Measurements from ENCODE around the gene RBM7. TPM values are rescaled to one million over a fixed set of nuclear protein-coding genes. Genes with fewer than 3 reads are reported as not detected.

RBM7 gene
- total RNA-seq, 3 donors from 2014 or later (not counting 1 experiment from before 2014, with no cell fraction given) = 50.4 to 79.7 (median 58.5) TPM

DNA sequence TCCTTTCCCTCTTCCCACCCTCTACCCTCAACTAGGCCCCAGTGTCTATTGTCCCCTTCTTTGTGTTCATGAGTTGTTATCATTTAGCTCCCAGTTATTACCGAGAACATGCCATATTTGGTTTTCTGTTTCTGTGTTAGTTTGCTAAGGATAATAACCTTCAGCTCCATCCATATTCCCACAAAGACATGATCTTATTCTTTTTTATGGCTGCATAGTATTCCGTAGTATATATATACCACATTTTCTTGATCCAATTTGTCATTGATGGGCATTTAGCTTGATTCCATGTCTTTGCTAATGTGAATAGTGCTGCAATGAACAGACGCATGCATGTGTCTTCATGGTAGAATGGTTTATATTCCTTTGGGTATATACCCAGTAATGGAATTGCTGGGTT is 18.0 kb upstream of the RBM7 start:
- Mint-ChIP-seq H3K4me3 (no peak overlapping the region), H3K36me3 (peaks cover 6% of the 10 kb centered on the region), H3K27ac (no peak overlapping the region), H3K27me3 (ENCODE audit: low read depth in 2 of 2) (peaks cover 10 to 35% of the 10 kb centered on the region in 2 donors), H3K4me1 (no peaks in the 10 kb centered on the region), H3K9me3 (no peaks in the 10 kb centered on the region)
- TF ChIP-seq, protein P1, sequence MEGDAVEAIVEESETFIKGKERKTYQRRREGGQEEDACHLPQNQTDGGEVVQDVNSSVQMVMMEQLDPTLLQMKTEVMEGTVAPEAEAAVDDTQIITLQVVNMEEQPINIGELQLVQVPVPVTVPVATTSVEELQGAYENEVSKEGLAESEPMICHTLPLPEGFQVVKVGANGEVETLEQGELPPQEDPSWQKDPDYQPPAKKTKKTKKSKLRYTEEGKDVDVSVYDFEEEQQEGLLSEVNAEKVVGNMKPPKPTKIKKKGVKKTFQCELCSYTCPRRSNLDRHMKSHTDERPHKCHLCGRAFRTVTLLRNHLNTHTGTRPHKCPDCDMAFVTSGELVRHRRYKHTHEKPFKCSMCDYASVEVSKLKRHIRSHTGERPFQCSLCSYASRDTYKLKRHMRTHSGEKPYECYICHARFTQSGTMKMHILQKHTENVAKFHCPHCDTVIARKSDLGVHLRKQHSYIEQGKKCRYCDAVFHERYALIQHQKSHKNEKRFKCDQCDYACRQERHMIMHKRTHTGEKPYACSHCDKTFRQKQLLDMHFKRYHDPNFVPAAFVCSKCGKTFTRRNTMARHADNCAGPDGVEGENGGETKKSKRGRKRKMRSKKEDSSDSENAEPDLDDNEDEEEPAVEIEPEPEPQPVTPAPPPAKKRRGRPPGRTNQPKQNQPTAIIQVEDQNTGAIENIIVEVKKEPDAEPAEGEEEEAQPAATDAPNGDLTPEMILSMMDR (IDR thresholded peaks at IDR 0.05) = no peak
- intact Hi-C loops (cut with micrococcal nuclease) = no loop called here
- Histone ChIP-seq H3K27me3 (ENCODE audit: control insufficient read depth, insufficient read depth, low read length) (no peaks in the 10 kb centered on the region), H3K9me3 (ENCODE audit: control insufficient read depth, insufficient read depth, low read length) (no peaks in the 10 kb centered on the region), H3K27ac (ENCODE audit: low read length) (no peak overlapping the region), H3K4me1 (ENCODE audit: control insufficient read depth, insufficient read depth, low read length) (no peaks in the 10 kb centered on the region), H3K4me3 (ENCODE audit: low read length) (no peak overlapping the region), H3K36me3 (ENCODE audit: control insufficient read depth, insufficient read depth, low read length) (no peaks in the 10 kb centered on the region)
- ATAC-seq (no peak), DNase-seq (no peak)
- WGBS (ENCODE audit: insufficient coverage) = 43% methylated on average over 1 of the region's 3 CpGs

DNA sequence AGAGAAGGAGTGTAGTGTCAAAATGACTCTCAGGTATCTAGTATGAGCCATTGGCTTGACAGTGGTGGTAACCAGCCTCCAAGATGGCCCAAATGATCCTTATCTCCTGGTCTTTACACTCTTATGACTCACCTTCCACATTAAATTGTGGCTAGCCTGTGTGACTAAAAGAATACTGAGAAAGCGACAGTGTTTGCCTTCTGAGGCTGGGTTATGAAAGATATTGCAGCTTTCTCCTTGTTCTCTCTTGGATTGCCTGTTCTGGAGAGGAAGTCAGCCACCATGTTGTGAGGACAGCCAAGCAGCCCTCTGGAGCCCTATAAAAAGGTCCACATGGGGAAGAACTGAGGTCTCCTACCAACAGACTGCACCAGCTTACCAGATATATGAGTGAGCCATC is 16.0 kb upstream of the RBM7 start:
- Mint-ChIP-seq H3K4me1 (no peaks in the 10 kb centered on the region), H3K4me3 (no peak overlapping the region), H3K27me3 (ENCODE audit: low read depth in 2 of 2) (peaks cover 7 to 33% of the 10 kb centered on the region in 2 donors), H3K27ac (no peak overlapping the region), H3K9me3 (no peaks in the 10 kb centered on the region), H3K36me3 (peaks cover 6% of the 10 kb centered on the region)
- TF ChIP-seq, protein P1 (IDR thresholded peaks at IDR 0.05) = no peak
- intact Hi-C loops (cut with micrococcal nuclease) = no loop called here
- no peak for ATAC-seq
- Histone ChIP-seq H3K27me3 (ENCODE audit: control insufficient read depth, insufficient read depth, low read length) (no peaks in the 10 kb centered on the region), H3K27ac (ENCODE audit: low read length) (no peak overlapping the region), H3K9me3 (ENCODE audit: control insufficient read depth, insufficient read depth, low read length) (no peaks in the 10 kb centered on the region), H3K4me3 (ENCODE audit: low read length) (no peak overlapping the region), H3K36me3 (ENCODE audit: control insufficient read depth, insufficient read depth, low read length) (no peaks in the 10 kb centered on the region), H3K4me1 (ENCODE audit: control insufficient read depth, insufficient read depth, low read length) (no peaks in the 10 kb centered on the region)
- DNase-seq = no peak
- 82% methylated on average over 1 of the region's 1 CpG for WGBS (ENCODE audit: insufficient coverage)

DNA sequence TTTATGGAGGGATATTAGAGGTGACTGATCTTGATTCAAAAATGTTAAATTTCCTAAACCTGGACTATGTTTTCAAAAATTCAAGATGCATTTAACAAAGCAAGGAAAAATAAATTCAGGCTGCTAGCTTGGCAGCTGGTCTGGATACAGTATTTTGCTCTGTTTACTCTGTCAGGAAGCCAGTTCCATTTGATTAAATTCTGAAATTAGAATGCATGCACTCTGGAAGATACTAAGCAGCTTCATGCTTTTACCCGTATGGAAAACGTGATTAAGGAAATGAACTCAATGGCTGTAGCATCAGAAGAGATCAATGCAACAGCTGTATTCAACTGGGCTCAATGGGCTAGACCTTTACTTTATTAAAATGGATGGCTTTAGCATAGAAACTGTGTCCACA is 14.3 kb upstream of the RBM7 start:
- Histone ChIP-seq H3K27me3 (ENCODE audit: control insufficient read depth, insufficient read depth, low read length) (no peaks in the 10 kb centered on the region), H3K4me3 (ENCODE audit: low read length) (no peak overlapping the region), H3K9me3 (ENCODE audit: control insufficient read depth, insufficient read depth, low read length) (no peaks in the 10 kb centered on the region), H3K36me3 (ENCODE audit: control insufficient read depth, insufficient read depth, low read length) (no peaks in the 10 kb centered on the region), H3K27ac (ENCODE audit: low read length) (no peak overlapping the region), H3K4me1 (ENCODE audit: control insufficient read depth, insufficient read depth, low read length) (no peaks in the 10 kb centered on the region)
- peaks cover 6% of the 10 kb centered on the region for H3K36me3 Mint-ChIP-seq
- no peak overlapping the region for H3K4me3 Mint-ChIP-seq
- intact Hi-C loops (cut with micrococcal nuclease) = no loop called here
- H3K27ac Mint-ChIP-seq = no peak overlapping the region
- DNase-seq = no peak
- no peaks in the 10 kb centered on the region for H3K9me3 Mint-ChIP-seq
- ATAC-seq = no peak
- no peaks in the 10 kb centered on the region for H3K4me1 Mint-ChIP-seq
- TF ChIP-seq, protein P1 (IDR thresholded peaks at IDR 0.05) = no peak
- H3K27me3 Mint-ChIP-seq (ENCODE audit: low read depth in 2 of 2) = peaks cover 7 to 19% of the 10 kb centered on the region in 2 donors
- 83% methylated on average over 2 of the region's 2 CpGs for WGBS (ENCODE audit: insufficient coverage)

DNA sequence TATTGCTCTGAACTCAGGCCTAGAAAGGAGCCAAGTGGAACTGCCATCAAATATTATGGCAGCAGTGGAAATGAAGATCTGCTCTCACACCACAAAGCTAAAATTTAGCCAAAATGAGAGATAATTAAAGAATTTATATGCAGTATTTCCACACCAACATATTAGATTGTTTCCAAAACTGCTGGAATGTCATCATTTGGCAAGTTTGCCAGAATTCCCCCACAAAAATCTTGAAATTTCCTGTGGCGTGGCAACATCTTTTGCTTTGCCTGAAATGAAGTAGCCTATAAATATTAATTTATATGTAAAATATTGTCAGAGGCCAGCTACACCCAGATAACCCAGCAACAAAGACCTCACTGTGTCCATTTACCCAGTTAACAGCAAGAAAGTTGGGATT is 13.9 kb upstream of the RBM7 start:
- H3K4me1 Mint-ChIP-seq = no peaks in the 10 kb centered on the region
- no peak for DNase-seq
- no peak overlapping the region for H3K27ac Mint-ChIP-seq
- H3K9me3 Mint-ChIP-seq = no peaks in the 10 kb centered on the region
- H3K4me3 Mint-ChIP-seq = no peak overlapping the region
- H3K27me3 ChIP-seq (ENCODE audit: control insufficient read depth, insufficient read depth, low read length) = no peaks in the 10 kb centered on the region
- peaks cover 7 to 19% of the 10 kb centered on the region in 2 donors for H3K27me3 Mint-ChIP-seq (ENCODE audit: low read depth in 2 of 2)
- no peaks in the 10 kb centered on the region for H3K4me1 ChIP-seq (ENCODE audit: control insufficient read depth, insufficient read depth, low read length)
- no peaks in the 10 kb centered on the region for H3K9me3 ChIP-seq (ENCODE audit: control insufficient read depth, insufficient read depth, low read length)
- peaks cover 6% of the 10 kb centered on the region for H3K36me3 Mint-ChIP-seq
- no peaks in the 10 kb centered on the region for H3K36me3 ChIP-seq (ENCODE audit: control insufficient read depth, insufficient read depth, low read length)
- no peak for ATAC-seq
- intact Hi-C loops (cut with micrococcal nuclease) = no loop called here
- no peak overlapping the region for H3K27ac ChIP-seq (ENCODE audit: low read length)
- H3K4me3 ChIP-seq (ENCODE audit: low read length) = no peak overlapping the region
- TF ChIP-seq, protein P1 (IDR thresholded peaks at IDR 0.05) = no peak
- no CpG with 5 or more reads among the region's 1 CpG for WGBS (ENCODE audit: insufficient coverage)
